Smooth muscle cell of trachea (primary cell): Measurements from ENCODE around the gene ADAMTS20. TPM values are rescaled to one million over a fixed set of nuclear protein-coding genes. Genes with fewer than 3 reads are reported as not detected.

Source experiments
- total RNA-seq: library from RNA; depleted of rRNA; stranded (reverse); fragments of >200 nt; gene quantifications from 2 replicates; pipeline ENCODE4 v1.2.1, GENCODE V29; 2014

Gene ADAMTS20
- not detected in 2 replicates for total RNA-seq

GRCh38 chr12:43551971-43552559, at the start of gene ADAMTS20:
Gene ADAMTS20, minus strand, starts transcription at chr12:43552203. Its CDS starts 282 bp downstream, at chr12:43551921.

Other genes starting within 250 kb of the ADAMTS20 start
- 27.3 and 44.1 TPM in 2 replicates for gene PUS7L, start 206.6 kb upstream of the ADAMTS20 start, total RNA-seq
- 21.5 and 37.5 TPM in 2 replicates for gene IRAK4, start 206.7 kb upstream of the ADAMTS20 start, total RNA-seq